GM21367 (cell line): ENCODE measurements around the gene PIGN.

ENCODE experiments used
- ATAC-seq: cut with Tn5 transposase; IDR thresholded peaks from one replicate; pipeline ENCODE4 v1.9.1; 2021; ENCODE audit not compliant: unreplicated experiment

PIGN gene

DNA sequence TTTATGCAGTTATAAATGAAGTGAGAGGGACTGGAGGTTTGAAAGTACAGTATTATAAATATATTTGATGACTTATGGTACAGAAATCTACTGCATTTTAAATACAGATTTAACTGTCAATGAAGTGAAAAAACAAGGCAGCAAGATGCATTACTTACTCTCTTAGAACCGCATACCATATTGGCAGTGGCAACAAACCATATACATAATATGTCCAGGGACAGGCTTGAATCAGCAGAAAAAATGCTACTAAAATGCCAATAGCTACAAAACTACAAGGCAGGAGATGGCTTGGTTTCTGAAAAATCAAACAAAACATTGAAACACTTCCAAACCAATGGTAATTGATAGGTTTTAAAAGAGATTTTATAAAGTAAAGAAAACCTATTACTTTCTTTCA, 77.2 kb downstream of the PIGN start:
- ATAC-seq = no peak

DNA sequence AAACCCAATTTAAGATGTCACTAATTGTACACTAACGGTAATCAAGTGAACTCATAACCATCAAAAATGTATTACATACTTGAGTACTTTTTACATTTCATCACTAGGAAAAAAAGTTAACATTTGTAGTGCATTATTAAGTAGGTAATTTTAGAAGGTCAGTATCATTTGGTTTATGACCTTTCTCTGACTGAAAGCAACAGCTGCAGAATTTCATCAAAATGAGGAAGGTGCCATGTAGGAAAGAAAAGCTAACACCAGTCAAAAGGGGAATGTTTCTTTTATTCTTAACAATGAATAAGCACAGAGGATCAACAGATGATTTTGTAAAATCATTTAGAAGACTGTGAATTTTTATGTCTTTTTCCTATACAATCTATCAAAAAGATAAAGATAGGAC, 79.0 kb downstream of the PIGN start:
- ATAC-seq = no peak

DNA sequence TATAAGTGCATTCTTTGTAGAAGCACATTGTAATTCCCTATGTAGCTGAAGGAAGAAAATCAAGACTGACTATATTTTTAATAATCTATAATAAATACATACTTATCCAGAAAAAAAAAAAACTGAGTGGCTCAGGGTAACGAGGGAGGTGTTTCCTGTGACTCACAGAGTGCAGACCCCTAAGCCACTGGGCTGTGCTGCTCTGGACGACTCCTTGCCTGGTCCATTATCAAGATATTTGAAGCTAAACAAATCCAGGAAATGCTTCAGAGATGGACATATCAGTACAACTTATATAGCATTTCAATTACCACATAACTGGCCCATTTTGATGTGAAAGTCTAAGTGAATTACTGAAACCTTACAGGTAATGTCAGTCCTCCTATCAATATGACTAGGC, 80.6 kb downstream of the PIGN start:
- no peak for ATAC-seq

- ATAC-seq = no peak
Observed at GRCh38 chr18:62105376-62105775, 81.5 kb downstream of the PIGN start.

GRCh38 chr18:62102221-62102620, 84.6 kb downstream of the PIGN start:
- ATAC-seq = no peak

GRCh38 chr18:62101321-62101721, 85.5 kb downstream of the PIGN start:
- no peak for ATAC-seq

- no peak for ATAC-seq
Observed at GRCh38 chr18:62098960-62099359, 87.9 kb downstream of the PIGN start.

DNA sequence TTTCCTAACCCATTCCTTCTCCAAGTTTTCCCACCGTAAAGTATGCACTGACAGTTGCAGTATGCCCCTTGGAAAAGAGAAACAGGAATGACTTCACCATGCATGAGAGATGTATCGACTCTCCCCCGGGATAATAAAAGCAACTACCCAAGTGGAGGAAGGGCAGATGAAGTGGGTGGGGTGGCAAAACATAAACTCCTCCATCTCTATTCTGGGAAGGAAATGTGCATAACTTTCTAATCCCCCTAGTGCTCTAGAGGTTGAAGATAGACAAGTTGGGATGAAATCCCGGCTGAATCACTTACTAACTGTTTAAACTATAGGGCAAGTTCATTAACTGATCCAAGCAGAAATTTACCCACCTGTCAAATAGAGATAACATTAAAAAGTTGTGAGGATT, 89.2 kb downstream of the PIGN start:
- no peak for ATAC-seq

GRCh38 chr18:62091487-62092120, 95.3 kb downstream of the PIGN start:
- no peak for ATAC-seq

- ATAC-seq = no peak
Observed at GRCh38 chr18:62089174-62089573, 97.7 kb downstream of the PIGN start.

DNA sequence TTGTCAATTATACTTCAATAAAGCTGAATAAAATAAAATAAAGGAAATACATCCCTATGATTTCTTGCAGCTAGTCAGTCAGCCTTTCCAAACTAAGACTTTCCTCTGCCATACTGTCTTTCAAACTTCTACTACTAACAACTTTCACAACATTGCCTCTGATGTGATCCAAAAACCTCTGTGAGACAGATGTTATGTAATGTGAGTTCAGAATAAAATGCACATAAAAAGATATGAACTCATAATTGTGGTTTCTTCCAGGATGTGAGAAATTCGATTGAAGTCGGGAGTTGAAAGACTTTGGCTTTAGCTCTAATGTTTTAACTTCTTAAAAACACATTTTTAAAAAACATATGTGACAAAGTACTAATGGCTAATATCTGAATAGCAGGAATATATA, 98.7 kb downstream of the PIGN start:
- ATAC-seq = no peak

GRCh38 chr18:62085756-62086155, 101.1 kb downstream of the PIGN start:
- ATAC-seq = no peak

DNA sequence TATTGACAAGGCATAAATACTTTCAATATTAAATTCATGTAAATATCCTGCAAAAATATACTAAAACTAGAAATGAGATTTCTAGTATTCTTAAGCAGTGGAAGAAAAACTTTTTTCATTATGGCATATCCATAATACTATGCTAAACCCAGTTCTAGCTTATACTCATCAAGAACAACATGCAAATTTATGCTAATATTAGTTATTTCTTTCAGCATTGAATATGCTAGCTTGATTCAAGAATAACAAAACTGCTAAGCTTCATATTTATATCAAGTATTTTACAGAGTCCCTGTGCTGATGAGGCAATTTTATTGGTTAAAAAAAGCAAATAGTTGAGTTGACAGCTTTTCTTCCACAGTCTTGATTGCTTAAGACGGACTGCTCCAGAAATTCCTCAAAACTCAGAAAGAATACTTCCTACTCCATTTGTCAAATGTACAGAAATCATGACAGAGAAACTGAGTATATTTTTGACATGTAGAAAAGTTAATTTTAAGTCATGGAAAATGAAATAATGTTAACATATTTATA, 105.0 kb downstream of the PIGN start:
- no peak for ATAC-seq

- no peak for ATAC-seq
Observed at GRCh38 chr18:62081248-62081647, 105.6 kb downstream of the PIGN start.

DNA sequence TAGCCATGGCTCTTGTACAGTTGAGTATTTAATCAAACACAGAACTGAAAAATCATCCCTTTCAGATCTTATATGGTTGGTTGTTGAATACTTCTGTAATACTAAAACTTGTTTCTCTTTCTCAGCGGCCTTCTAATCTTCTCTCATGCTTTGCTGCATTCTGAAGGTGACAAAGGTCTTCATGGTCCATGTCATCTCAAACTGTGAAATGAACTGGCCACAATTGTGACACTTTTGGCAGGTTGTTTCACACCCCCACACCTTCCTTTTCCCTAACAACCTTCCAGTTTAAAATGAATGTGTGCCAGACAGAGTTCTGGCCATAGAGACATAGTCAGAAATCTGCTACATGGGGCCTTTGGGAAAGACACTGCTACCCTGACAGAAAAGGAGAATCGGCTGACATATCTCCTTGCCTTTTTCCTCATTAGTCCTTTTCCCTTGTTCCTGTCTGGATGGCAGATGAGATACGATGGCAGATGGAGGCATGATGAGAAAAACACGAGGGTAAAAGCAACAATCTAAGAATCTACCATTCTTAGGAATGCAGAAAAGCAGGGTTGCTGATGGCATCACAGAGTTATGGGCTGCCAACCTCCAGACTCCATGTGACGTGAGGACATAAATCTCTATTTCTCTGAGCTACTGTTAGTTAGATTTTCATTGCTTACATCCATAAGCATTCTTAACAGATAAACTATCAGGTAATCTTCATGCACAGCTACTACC, 106.5 kb downstream of the PIGN start:
- ATAC-seq = no peak

- ATAC-seq = no peak
Observed at GRCh38 chr18:62073461-62074281, 113.2 kb downstream of the PIGN start.

- ATAC-seq = no peak
Observed at GRCh38 chr18:62072370-62072769, 114.5 kb downstream of the PIGN start.

GRCh38 chr18:62071071-62071470, 115.8 kb downstream of the PIGN start:
- no peak for ATAC-seq

DNA sequence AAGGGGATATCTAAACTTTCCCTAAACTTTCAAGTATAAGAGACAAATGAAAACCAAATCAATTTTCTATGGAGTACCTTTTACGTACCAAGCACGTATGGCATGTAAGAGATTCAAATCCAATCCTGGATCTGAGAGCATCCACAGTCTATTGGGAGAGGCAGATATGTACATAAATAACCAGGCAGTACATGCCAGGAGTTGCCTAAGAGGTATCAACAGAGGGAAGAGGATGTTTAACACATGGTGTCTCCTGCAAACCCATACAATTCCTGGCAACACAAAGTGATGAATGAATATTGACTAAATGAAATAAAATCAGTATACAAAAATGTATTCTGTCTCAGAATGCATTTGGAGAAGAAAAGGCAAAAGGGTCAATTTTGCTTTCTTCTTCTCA, 116.6 kb downstream of the PIGN start:
- no peak for ATAC-seq

- no peak for ATAC-seq
Observed at GRCh38 chr18:62069556-62069955, 117.3 kb downstream of the PIGN start.

GRCh38 chr18:62066102-62066818, 120.6 kb downstream of the PIGN start:
- ATAC-seq = no peak
